Measurements from ENCODE around the gene ANGPT4. TPM values are rescaled to one million over a fixed set of nuclear protein-coding genes. Genes with fewer than 3 reads are reported as not detected.
A peak's percentile ranks its signal among the peaks of the same experiment; 100 is the strongest.
"Not testable (repeated sequence)": the region's sequence is repeated elsewhere in the genome, so short reads cannot be mapped to it uniquely, and the experiment has no call there.

Gene ANGPT4
- total RNA-seq, 1 experiment from 2014 or later: not detected

DNA sequence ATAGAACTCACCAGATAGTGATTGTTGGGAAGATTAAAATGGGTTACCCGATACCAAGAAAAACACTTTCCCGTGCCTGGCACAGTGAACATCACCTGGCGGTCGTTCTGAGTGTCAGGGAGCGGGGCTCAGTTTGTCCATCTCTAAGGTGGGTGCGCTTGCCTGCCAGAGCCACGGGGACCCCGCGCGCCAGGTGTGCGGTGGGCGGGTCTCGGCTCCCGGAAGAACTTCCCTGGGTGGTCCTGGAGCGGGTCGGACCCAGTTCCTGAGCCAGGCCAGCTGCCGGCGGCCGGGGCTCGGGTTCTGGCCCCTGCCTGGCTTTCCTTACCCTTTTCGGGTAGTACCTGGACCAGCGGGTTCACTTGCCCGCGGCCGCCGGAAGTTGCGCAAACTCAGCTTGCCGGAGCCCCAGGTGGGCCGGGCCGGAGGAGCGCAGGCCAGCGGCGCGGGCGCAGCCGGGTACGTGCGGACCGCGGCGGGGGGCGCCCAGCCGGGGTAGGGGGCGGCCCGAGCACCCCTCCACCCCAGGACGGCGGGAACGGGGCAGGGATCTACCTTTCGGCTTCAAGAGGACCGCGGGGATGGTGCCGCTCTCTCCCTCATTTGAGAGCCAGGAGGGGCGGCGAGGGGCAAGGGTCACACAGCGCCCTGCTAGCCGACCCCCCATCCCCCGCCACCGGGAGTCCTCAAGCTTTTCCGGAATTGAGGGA is 75.1 kb downstream of the ANGPT4 start:
- no peak for DNase-seq (ENCODE audit: low read depth, low spot score)
- in situ Hi-C loops (cut with HindIII; ENCODE audit: low pct_unique_long_range_greater_than_20kb, low sequenced_read_pairs): no loop called here

DNA sequence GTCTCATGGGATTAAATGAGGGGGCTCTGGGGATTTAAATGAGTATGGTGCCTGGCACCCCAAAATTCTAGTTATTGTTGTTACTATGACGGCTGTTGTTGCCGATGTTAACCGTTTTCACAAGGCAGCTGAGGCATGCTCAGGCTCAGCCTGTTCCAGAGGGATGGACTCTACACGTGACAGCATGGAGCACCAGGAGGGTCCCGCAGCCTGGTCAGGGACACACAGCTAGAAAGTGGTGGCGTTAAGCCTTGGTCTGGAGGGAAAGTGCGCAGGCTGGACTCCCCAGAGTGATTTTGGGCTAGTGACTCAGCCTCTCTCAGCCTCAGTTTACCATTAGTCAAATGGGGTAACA is 75.7 kb downstream of the ANGPT4 start:
- in situ Hi-C loops (cut with HindIII; ENCODE audit: low pct_unique_long_range_greater_than_20kb, low sequenced_read_pairs): no loop called here
- DNase-seq (ENCODE audit: low read depth, low spot score): no peak

DNA sequence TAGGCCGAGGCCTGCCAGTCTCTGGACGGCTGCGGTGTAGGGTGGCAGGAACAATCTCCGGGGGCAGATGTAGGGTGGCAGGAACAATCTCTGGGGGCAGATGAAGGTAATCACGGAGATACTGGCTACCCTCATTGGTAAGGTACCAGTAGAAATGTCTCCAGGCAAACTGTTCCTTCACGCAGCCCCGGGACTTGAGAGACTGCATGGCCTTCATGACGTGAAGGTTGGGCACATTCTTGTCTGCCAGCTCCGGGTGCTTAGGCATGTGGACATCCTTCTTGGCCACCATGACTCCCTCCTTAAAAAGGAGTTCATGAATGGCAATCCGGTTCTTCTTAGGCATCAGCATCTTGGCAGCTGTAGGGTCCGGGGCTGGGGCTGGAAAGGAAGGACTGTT is 76.5 kb downstream of the ANGPT4 start:
- DNase-seq (ENCODE audit: low read depth, low spot score): no peak
- in situ Hi-C loops (cut with HindIII; ENCODE audit: low pct_unique_long_range_greater_than_20kb, low sequenced_read_pairs): no loop called here

DNA sequence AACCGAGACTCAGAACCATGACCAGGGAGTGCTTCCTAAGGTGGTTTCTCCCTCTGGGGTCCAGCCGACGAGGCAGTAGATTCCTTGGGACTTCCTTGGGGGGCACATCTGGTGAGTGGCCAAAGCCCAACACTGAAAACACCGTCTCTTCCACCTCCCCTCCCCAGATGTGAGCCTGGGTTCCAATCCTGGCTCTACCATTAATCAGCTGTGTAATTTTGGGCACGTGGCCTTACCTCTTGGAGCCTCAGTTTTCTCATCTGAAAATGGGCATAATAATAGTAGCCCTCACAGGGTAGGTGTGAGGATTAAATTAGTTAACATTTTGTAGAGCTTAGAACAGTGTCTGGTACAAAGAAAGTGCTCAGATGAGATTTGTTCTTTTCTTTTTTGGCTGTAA is 77.1 kb downstream of the ANGPT4 start:
- no peak for DNase-seq (ENCODE audit: low read depth, low spot score)
- in situ Hi-C loops (cut with HindIII; ENCODE audit: low pct_unique_long_range_greater_than_20kb, low sequenced_read_pairs): no loop called here

DNA sequence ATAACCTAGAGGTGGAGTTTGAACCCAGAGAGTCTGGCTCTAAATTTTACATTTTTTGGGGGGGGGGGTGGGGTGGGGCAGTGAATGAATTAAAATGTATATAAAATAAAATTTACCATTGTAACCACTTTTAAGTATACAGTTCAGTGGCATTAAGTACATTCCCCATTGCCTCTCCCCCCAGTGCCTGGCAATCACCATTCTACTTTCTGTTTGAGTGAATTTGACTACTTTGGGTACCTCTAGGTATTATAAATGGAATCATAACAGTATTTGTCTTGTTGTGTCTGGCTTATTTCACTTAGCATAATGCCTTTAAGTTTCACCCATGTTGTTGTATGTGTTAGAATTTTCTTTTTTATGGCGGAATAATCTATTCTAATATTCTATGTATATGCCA is 79.9 kb downstream of the ANGPT4 start:
- no peak for DNase-seq (ENCODE audit: low read depth, low spot score)
- in situ Hi-C loops (cut with HindIII; ENCODE audit: low pct_unique_long_range_greater_than_20kb, low sequenced_read_pairs): no loop called here

DNA sequence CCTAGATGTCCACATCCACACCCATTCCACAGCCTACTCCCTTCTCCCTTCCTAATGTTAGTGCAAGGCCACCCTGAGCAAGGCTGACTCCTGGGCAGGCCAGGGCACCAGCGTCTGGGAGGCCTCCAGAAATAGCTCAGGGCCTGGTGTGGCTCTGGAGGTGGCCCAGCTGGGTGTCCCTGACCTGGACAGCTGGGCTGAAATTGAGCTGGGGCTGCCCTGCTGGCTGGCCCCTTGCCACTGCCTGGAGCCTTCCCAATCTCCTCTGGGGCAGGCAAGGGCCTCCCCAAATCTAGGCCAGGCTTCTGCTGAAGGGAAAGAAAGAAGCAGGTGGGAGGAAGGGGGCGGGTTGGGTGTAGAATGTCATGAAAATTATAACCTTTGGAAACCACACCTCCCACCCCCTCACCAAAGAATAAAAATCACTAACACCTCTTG is 80.5 kb downstream of the ANGPT4 start:
- in situ Hi-C loops (cut with HindIII; ENCODE audit: low pct_unique_long_range_greater_than_20kb, low sequenced_read_pairs): no loop called here
- no peak for DNase-seq (ENCODE audit: low read depth, low spot score)

DNA sequence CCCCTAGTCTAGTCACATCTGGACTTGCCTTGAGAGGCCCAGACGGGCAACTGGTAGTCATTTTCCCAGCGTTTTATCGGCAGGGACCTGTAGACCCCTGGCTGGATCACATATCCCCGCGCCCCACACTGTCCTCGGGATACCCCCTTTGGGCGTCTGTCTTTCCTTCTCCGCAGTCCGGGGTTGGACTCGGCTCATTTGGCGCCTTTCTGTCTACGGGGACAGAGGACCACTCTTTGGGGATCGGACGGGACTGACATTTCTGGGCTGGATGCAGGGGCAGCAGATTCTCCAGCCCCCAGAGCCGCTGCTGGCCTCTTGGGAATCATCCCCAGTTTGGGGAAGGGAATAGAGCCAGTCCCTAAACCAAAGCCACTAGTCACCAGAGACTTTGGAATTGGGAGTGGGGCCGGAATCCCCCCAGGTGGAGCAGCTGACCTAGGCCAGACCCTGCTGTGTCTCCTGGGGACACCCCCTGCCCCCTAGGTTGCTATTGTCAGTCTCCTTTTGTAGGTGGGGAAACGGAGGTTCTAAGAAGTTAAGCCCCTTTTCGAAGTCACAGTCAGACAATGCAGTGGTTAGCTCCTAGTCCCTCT is 81.9 kb downstream of the ANGPT4 start:
- no peak for DNase-seq (ENCODE audit: low read depth, low spot score)
- in situ Hi-C loops (cut with HindIII; ENCODE audit: low pct_unique_long_range_greater_than_20kb, low sequenced_read_pairs): no loop called here

DNA sequence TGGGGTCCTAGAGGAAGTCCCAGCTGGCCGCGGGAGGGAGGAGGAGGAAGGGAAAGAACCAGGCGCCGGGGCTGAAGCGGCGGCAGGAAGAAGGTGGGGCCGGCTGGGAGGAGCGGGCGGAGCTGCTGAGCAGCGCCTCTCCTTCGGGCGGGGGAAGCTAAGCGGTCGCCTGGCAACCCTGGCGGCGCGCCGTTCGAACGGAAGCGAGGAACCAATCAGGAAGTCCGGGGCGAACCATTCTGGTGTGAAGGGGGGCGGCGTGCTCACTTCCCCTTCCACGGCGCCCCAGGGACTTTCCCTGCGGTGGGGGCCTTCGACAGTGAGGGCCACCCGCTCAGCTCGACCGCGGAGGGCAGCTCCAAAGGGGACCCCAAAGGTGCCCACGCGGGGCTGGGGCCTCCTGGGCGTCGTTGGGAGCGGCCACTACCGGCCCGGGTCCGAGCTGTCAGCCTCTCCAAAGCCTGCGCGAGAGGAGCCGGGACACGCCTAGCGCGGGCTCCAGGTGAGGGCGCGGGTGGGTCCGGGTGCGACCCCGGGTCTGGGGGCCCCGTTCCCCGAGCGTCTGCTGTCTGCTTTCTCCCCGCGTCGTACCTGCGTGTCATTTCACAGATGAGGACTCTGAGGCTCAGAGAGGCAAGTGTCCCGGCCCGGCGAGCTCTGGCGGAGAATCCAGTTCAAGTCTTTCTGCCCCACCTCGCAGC is 82.5 kb downstream of the ANGPT4 start, which contains the start of gene FAM110A:
Gene FAM110A, plus strand, starts transcription at position 266 of the 701 bp plus-strand sequence. CDS start 11,090 bp downstream, outside the sequence.
- peak; percentile 93 for DNase-seq (ENCODE audit: low read depth, low spot score)
- in situ Hi-C loops (cut with HindIII; ENCODE audit: low pct_unique_long_range_greater_than_20kb, low sequenced_read_pairs): no loop called here

DNA sequence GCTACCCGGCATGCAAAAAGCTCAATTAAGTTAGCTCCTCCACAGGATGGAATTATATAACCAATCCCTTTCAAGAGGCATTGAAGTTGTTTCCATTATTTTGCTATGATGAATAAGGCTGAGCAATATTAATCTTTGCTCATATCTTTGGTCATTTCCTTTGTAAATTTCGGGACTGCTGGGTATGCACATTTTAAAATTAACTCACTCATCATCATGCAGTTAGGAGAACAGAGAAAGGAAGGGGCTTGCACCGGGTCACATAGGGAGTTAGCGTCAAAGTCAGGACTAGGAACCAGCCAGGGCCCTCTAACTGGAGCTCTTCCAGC is 83.0 kb downstream of the ANGPT4 start:
- in situ Hi-C loops (cut with HindIII; ENCODE audit: low pct_unique_long_range_greater_than_20kb, low sequenced_read_pairs): no loop called here
- no peak for DNase-seq (ENCODE audit: low read depth, low spot score)

DNA sequence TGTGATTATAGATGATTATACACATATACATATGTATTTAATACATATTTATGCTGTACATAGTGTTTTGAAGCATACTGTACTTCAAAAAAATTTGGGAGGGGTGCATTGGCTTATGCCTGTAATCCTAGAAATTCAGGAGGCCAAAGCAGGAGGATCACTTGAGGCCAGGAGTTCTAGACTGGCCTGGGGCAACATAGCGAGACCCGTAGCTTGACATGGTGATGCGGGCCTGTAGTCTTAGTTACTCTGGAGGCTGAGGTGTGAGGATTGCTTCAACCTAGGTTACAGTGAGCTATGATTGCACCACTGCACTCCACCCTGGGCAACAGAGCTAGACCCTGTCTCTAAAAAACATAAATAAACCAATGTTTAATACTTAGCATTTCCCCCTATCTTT is 84.2 kb downstream of the ANGPT4 start:
- no peak for DNase-seq (ENCODE audit: low read depth, low spot score)

DNA sequence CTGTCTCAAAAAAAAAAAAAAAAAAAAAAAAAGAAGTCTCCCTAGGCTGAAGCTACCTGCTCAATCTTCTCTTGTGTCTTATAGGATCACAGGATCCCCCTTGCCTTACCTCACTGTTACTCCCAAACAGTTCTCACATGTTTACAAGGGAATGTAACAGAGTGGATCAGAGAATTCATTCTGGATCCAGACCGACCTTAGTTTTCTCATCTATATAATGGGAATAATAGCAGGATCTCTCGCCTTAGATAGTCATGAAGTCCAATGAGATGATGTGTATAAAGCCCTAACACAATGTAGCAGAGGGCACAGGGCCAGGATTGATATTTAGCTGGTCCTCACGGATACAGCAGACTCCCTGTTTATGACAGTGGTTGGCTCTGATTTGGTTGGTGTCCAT is 84.9 kb downstream of the ANGPT4 start:
- DNase-seq (ENCODE audit: low read depth, low spot score): no peak
- in situ Hi-C loops (cut with HindIII; ENCODE audit: low pct_unique_long_range_greater_than_20kb, low sequenced_read_pairs): no loop called here

More for the DNA sequence above, 84.2 kb downstream of the ANGPT4 start:
- in situ Hi-C loops (cut with HindIII; ENCODE audit: low pct_unique_long_range_greater_than_20kb, low sequenced_read_pairs): no loop called here

DNA sequence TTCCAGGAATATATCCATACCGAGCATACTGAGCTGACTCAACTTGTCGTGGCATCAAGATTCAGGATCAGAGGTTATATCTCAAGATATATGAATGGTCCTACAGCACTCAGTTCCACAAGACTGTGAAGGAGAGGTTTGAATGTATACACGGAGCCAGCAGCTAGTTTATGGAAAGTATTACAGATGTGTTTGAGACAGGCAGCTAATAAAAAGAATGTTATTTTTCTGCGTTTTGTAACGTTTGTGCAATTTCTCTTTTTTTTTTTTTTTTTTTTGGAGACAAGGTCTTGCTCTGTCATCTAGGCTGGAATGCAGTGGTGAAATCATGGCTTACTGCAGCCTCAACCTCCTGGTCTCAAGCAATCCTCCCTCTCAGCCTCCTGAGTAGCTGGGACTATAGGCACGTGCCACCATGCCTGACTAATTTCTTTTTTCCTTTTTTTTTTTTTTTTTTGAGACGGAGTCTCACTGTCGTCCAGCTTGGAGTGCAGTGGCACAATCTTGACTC is 86.1 kb downstream of the ANGPT4 start:
- in situ Hi-C loops (cut with HindIII; ENCODE audit: low pct_unique_long_range_greater_than_20kb, low sequenced_read_pairs): no loop called here
- DNase-seq (ENCODE audit: low read depth, low spot score): no peak

DNA sequence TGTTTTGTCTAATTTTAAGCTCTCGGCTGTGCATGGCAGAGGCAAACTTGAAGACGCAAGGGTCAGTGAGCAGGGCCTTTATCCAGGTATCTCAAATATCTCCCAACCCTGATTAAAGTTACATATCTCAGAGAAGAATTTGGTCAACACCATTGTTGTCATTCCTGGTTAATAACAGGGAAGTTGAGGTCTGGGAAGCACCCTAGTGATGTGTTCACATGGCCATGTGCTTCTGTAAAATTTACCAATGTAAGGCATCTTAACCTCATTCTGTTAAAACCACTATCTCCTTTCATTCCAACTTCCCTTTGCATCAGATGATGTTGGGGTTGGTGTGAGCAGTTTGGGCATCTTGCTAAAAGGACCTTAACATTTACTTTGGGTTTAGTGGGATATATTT is 86.6 kb downstream of the ANGPT4 start:
- no peak for DNase-seq (ENCODE audit: low read depth, low spot score)
- in situ Hi-C loops (cut with HindIII; ENCODE audit: low pct_unique_long_range_greater_than_20kb, low sequenced_read_pairs): no loop called here

DNA sequence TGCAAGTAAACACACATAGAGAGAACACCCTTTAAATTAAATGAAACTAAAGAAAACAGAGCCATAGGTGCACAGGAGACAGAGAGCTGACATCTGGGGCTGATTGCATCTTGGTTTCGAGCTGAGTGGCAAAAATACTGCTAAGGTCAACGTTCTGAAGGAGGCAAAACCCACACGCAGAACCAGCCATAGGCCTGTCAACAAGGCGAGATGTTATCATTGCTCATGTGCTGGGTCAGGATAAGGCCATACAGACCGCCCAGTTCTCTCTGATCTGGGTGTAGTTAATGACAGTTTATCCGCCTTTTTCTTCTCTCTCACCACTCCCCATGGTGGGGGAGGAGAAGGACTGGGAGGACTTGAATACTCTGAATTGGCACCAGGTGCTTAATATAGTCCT is 87.1 kb downstream of the ANGPT4 start:
- no peak for DNase-seq (ENCODE audit: low read depth, low spot score)
- in situ Hi-C loops (cut with HindIII; ENCODE audit: low pct_unique_long_range_greater_than_20kb, low sequenced_read_pairs): no loop called here

DNA sequence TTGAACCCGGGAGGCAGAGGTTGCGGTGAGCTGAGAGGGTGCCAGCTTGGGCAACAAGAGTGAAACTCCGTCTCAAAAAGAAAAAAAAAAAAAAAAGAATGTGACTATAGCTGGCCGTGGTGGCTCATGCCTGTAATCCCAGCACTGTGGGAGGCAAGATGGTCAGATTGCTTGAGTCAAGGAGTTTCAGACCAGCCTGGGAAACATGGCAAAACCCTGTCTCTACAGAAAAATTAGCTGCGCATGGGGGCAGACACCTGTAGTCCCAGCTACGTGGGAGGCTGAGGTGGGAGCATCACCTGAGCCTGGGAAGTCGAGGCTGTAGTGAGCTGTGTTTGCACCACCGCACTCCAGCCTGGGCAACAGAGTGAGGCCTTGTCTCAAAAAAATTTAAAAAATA is 88.2 kb downstream of the ANGPT4 start:
- in situ Hi-C loops (cut with HindIII; ENCODE audit: low pct_unique_long_range_greater_than_20kb, low sequenced_read_pairs); DNase-seq (ENCODE audit: low read depth, low spot score): not testable (repeated sequence)

DNA sequence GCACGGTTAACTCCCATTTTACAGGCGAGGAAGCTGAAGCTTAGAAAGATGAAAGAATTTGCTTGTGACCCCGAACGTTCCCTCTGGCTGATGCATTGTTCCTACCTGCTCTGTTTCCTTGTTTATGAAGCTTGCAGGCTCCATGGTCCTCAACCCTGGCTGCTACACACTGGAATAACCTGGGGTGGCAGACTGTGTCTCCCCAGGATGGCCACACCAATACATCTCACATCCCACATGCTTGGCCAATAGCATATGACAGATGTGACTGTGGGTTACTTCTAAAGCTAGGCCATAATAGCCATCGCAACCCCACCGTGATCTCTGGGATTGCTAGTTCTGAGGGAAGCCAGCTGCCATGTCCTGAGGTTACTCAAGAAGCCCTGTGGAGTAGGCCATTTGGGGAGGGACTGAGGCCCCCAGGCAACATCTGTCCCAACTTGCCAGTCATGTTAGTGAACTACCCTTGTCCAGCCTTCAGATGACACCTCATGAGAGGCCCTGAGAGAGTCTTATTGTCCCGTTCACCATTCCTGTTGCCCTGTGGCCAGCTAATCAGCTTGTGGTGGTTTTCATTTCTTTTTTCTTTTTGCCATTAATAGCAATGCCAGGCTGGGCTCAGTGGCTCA is 89.3 kb downstream of the ANGPT4 start:
- no peak for DNase-seq (ENCODE audit: low read depth, low spot score)
- in situ Hi-C loops (cut with HindIII; ENCODE audit: low pct_unique_long_range_greater_than_20kb, low sequenced_read_pairs): no loop called here

DNA sequence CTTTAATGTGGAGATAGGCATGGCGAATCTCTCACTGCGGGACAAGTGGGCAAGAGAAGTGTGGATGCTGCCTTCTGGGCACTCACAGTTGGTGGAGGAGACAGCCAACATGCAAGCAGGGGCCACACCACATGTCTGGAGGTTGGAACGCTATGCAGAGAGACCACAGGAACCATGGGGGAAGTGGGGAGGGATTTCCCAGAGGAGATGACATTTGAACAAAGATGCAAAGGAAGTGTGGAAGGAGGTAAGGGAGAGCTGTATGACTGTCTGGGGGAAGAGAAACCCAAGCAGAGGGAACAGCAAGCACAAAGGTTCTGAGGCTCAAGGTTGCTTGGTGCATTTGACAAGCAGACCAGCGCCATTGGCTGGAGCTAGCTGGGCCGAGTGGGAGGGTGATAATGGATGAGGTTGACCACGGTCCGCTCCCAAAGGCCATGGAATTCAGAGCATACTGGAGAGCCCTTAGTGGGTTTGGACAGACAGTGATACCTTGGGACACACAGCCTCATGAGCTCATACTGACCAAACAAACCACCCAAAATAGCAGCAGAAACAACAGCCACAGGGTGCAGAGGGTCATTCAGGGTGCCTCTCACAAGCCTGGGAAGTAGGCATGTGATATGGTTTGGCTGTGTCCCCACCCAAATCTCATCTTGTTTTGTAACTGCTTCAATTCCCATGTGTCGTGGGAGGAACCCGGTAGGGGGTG is 90.3 kb downstream of the ANGPT4 start:
- DNase-seq (ENCODE audit: low read depth, low spot score): peak; percentile 24
- in situ Hi-C loops (cut with HindIII; ENCODE audit: low pct_unique_long_range_greater_than_20kb, low sequenced_read_pairs): no loop called here

DNA sequence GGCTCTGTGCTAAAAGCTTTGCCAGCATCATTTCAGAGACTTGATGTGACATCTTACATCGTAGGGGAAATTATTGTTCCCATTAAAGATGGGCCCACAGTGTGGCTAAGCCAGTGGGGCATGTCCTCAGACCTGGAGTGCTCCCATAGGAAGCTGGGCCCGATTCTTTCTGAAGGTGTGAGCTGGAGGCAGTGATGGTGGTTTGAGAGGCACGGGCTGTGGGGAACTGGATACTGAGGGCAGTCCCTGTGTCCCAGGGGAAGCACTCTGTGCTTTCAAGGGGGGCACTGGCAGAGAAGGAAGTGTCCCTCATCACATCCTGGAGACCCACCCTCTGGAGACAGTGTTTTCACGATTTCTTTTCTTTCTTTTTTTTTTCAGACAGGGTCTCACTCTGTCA is 91.2 kb downstream of the ANGPT4 start:
- no peak for DNase-seq (ENCODE audit: low read depth, low spot score)
- in situ Hi-C loops (cut with HindIII; ENCODE audit: low pct_unique_long_range_greater_than_20kb, low sequenced_read_pairs): no loop called here

Measured in SK-MEL-5 (cell line).